Peyer's patch (tissue), 4 donors: Measurements from ENCODE around the gene FNDC5. TPM values are rescaled to one million over a fixed set of nuclear protein-coding genes. Genes with fewer than 3 reads are reported as not detected.

Experiments
- DNase-seq, 3 donors: peaks; one replicate each; pipeline ENCODE4 v3.0.0-alpha.2; 2017 to 2019
- H3K27ac ChIP-seq, 4 donors: fragments of 200-600 bp; sonication (generic); one replicate each; pipeline ENCODE4 v1.5.1; 2016 to 2019
- H3K27me3 ChIP-seq, 2 donors: fragments of 200-600 bp; sonication (generic); one replicate each; pipeline ENCODE4 v1.5.1; 2019
- H3K36me3 ChIP-seq, 3 donors: fragments of 200-600 bp; sonication (generic); one replicate each; pipeline ENCODE4 v1.5.1; 2016 to 2019
- H3K4me1 ChIP-seq, 4 donors: fragments of 200-600 bp; sonication (generic); one replicate each; pipeline ENCODE4 v1.5.1; 2016 to 2019
- H3K4me3 ChIP-seq, 4 donors: fragments of 200-600 bp; sonication (generic); 1 replicate in 3 of 4; 2 replicates in 1 of 4; pipeline ENCODE4 v1.5.1; 2016 to 2019; ENCODE audit warnings: mild to moderate bottlenecking in 1 of 4
- H3K9me3 ChIP-seq, 4 donors: fragments of 200-600 bp; sonication (generic); one replicate each; pipeline ENCODE4 v1.5.1; 2016 to 2019; ENCODE audit warnings: mild to moderate bottlenecking in 1 of 4
- POLR2A ChIP-seq, 2 donors: fragments of 450-650 bp; IDR thresholded peaks; one replicate each; pipeline ENCODE4 v1.5.1; 2017; ENCODE audit warnings: antibody characterized with exemption in 2 of 2, mild to moderate bottlenecking in 2 of 2, moderate library complexity in 2 of 2
- total RNA-seq, 4 donors: library from RNA; depleted of rRNA; stranded (reverse); fragments of >200 nt; gene quantifications; one replicate each; pipeline ENCODE4 v1.1.0, GENCODE V29; 2016
- TF ChIP-seq, protein P1 (sequence below), 6 experiments: fragments of 450-650 bp in 4 of 6; fragments of 200-600 bp in 2 of 6; sonication (generic) in 1 of 6; IDR thresholded peaks; one replicate each; pipeline ENCODE4 v1.5.1; 2017 to 2019; ENCODE audit warnings: antibody characterized with exemption in 6 of 6, mild to moderate bottlenecking in 3 of 6, moderate library complexity in 1 of 6

The FNDC5 gene
- total RNA-seq, 4 donors from 2014 or later, result 1.8 TPM; not detected in 3

DNA sequence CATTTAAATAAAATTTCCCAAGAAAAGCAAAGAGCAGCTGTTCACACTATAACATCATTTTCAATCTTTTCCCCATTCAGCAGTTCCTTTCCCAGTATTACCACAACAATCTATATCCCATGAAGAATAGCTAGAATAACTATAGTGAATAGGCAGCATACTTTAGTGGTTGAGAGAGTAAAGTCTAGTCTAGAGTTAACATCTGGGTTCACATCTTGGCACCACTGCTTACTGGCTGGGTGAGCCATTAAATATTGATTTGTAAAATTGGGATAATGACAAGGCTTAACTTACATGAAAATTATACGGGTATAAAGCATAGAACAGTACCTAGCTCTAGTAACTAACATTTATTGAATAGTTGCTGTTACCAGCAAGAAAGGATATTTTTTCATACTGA lies 38.8 kb downstream of the FNDC5 start:
- Histone ChIP-seq H3K27me3 (no peaks in the 10 kb centered on the region), H3K9me3 (no peaks in the 10 kb centered on the region), H3K4me3 (no peak overlapping the region), H3K36me3 (peaks cover 0 to 90% (median 0%) of the 10 kb centered on the region in 3 donors), H3K4me1 (no peaks in the 10 kb centered on the region), H3K27ac (no peak overlapping the region)
- TF ChIP-seq, protein P1, sequence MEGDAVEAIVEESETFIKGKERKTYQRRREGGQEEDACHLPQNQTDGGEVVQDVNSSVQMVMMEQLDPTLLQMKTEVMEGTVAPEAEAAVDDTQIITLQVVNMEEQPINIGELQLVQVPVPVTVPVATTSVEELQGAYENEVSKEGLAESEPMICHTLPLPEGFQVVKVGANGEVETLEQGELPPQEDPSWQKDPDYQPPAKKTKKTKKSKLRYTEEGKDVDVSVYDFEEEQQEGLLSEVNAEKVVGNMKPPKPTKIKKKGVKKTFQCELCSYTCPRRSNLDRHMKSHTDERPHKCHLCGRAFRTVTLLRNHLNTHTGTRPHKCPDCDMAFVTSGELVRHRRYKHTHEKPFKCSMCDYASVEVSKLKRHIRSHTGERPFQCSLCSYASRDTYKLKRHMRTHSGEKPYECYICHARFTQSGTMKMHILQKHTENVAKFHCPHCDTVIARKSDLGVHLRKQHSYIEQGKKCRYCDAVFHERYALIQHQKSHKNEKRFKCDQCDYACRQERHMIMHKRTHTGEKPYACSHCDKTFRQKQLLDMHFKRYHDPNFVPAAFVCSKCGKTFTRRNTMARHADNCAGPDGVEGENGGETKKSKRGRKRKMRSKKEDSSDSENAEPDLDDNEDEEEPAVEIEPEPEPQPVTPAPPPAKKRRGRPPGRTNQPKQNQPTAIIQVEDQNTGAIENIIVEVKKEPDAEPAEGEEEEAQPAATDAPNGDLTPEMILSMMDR (IDR thresholded peaks at IDR 0.05), result no peak
- no peak for TF ChIP-seq POLR2A (IDR thresholded peaks at IDR 0.05)
- DNase-seq, result no peak

DNA sequence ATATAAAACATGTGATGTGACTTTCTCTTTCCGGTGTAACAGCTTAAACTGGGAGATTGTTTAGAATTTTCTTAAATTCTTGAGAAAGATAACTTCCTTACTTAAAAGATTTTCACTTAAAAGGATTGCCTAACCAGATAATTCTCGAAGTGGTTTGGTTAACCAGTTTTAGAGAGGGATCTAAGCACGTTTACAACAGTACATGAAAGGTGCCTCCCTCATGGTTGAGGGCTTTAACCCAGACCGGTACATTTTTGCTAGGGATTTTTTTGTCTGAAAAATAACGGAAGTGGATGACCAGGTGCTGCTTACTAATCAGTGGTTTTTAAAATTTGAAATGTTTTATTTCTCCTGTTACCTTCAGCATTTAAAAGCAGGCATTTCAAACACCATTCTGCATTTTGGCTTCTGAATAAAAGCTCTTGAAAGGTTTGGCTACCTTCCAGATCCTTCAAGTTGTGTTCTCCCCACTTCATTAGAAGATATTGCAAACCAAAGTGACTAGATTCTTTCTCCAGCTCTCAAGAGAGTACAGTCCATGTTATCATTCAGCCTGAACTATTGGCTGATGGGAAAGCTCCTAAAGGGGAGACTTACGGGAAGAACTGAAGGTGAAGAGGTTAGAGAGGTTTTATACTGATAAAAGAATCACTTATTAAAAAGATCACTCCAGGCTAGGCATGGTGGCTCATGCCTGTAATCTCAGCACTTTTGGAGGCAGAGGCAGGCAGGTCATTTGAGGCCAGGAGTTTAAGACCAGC lies 40.4 kb downstream of the FNDC5 start:
- H3K4me3 ChIP-seq, result no peak overlapping the region
- no peaks in the 10 kb centered on the region for H3K9me3 ChIP-seq
- TF ChIP-seq POLR2A (IDR thresholded peaks at IDR 0.05), result no peak
- TF ChIP-seq, protein P1 (IDR thresholded peaks at IDR 0.05), result no peak
- DNase-seq, result no peak
- peaks cover 0 to 96% (median 0%) of the 10 kb centered on the region in 3 donors for H3K36me3 ChIP-seq
- H3K4me1 ChIP-seq, result no peaks in the 10 kb centered on the region
- H3K27me3 ChIP-seq, result no peaks in the 10 kb centered on the region
- no peak overlapping the region for H3K27ac ChIP-seq

DNA sequence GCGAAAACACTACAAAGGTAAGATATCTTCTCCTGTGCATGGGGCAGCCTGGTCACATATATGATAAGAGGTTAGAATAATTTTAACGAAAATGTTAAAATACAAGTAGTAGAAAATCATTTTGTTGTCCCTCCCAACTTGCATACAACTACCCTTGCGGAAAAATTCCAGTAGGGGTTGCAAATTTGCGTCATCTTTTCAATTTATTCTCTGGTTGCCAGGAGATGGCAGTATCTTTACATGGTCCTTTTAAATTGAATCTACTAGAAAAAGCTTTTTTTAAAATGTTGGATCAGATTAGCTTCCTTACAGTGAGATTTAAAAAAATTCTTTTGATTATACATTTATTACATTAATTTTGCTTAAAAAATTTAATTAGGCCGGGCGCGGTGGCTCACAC lies 42.4 kb downstream of the FNDC5 start:
- H3K9me3 ChIP-seq, result no peaks in the 10 kb centered on the region
- peaks cover 0 to 80% (median 0%) of the 10 kb centered on the region in 3 donors for H3K36me3 ChIP-seq
- H3K4me1 ChIP-seq, result no peaks in the 10 kb centered on the region
- DNase-seq, result no peak
- no peak overlapping the region for H3K27ac ChIP-seq
- no peak overlapping the region for H3K4me3 ChIP-seq
- no peak for TF ChIP-seq POLR2A (IDR thresholded peaks at IDR 0.05)
- TF ChIP-seq, protein P1 (IDR thresholded peaks at IDR 0.05), result peak in 3 of 6 experiments; percentile 18 to 37 (median 25)
- H3K27me3 ChIP-seq, result no peaks in the 10 kb centered on the region

DNA sequence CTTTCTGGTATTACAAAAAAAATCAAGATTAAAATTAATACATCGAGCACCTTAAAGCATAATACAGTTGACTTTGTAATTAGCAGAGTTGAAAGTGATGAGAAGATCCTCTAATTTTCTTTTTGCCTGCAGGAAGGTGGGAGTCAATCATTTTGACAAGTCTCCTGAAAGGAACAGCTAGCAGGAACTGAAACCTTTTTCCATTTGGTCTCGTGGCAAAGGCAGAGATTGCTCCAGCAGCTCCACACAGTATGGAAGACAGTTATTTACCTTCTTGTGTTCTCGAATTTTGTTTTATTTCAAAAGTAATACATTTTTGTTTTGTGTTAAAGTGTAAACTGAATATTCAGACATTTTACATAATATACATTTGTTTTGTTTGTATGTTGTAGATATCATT lies 45.5 kb downstream of the FNDC5 start:
- TF ChIP-seq, protein P1 (IDR thresholded peaks at IDR 0.05), result no peak
- TF ChIP-seq POLR2A (IDR thresholded peaks at IDR 0.05), result no peak
- Histone ChIP-seq H3K27ac (no peak overlapping the region), H3K9me3 (no peaks in the 10 kb centered on the region), H3K36me3 (peaks cover 0 to 48% (median 0%) of the 10 kb centered on the region in 3 donors), H3K4me3 (no peak overlapping the region), H3K4me1 (no peaks in the 10 kb centered on the region), H3K27me3 (no peaks in the 10 kb centered on the region)
- no peak for DNase-seq

DNA sequence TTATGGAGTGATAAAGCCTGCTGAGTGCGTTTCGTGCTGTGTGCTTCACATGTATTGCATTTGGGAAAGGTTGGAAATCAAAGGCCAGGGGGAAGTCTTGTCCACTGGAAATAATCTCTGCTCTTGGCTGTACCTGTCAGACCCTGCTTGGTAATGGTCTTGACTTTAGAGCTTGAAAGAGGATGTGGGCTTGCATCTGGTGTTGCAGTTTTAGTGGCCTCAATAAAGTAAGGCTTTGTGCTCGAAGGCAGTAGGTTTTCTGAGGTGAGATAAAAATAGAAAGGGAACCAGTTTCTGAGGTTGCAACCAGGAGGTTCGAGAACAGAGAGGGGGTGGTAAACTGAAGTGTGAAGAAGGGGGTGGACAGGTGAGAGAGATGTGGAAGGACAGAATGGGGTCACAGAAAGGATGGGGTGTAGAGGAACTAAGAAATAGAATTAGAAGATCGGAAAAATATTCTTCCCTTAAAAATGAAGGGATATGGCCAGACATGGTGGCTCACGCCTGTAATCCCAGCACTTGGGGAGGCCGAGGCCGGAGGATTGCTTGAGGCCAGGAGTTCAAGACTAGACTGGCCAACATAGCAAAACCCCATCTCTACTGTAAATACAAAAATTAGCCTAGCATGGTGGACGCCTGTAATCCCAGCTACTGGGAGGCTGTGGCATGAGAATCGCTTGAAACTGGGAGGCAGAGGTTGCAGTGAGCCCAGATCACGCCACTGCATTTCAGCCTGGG lies 51.7 kb downstream of the FNDC5 start:
- Histone ChIP-seq H3K9me3 (no peaks in the 10 kb centered on the region), H3K27me3 (no peaks in the 10 kb centered on the region), H3K27ac (peak overlapping the region; percentile 85 to 97 (median 94)), H3K4me3 (peak overlapping the region in 3 of 4 donors; percentile 80 to 93 (median 89)), H3K36me3 (no peaks in the 10 kb centered on the region), H3K4me1 (peaks cover 0 to 30% (median 7%) of the 10 kb centered on the region in 4 donors)
- peak in 2 of 3 donors; percentile 47 to 51 for DNase-seq
- TF ChIP-seq POLR2A (IDR thresholded peaks at IDR 0.05), result no peak
- TF ChIP-seq, protein P1 (IDR thresholded peaks at IDR 0.05), result no peak
